CD4-positive, alpha-beta T cell treated with Interleukin-15 for 4 hours (primary cell): Measurements from ENCODE around the gene PTGES2.

ENCODE experiments used
- DNase-seq: peaks from one replicate; pipeline ENCODE4 v3.0.0-alpha.2; 2020; ENCODE audit warnings: low spot score

Gene PTGES2

GRCh38 chr9:128153060-128153946 is 25.8 kb upstream of the PTGES2 start:
- DNase-seq: no peak

GRCh38 chr9:128152133-128153059 is 24.9 kb upstream of the PTGES2 start:
- no peak for DNase-seq

GRCh38 chr9:128151309-128152132 is 24.0 kb upstream of the PTGES2 start:
- DNase-seq: no peak

GRCh38 chr9:128150594-128151308 is 23.2 kb upstream of the PTGES2 start:
- no peak for DNase-seq

- DNase-seq: no peak
Measured at GRCh38 chr9:128149951-128150593, 22.5 kb upstream of the PTGES2 start.

- no peak for DNase-seq
Measured at GRCh38 chr9:128149001-128149701, 21.6 kb upstream of the PTGES2 start, which contains the start of gene LCN2. Gene LCN2, plus strand, starts transcription at chr9:128149453. Its CDS starts 73 bp downstream, at chr9:128149526.

GRCh38 chr9:128148509-128149000 is 21.0 kb upstream of the PTGES2 start:
- DNase-seq: no peak

GRCh38 chr9:128146591-128147120 is 19.1 kb upstream of the PTGES2 start:
- no peak for DNase-seq

GRCh38 chr9:128145951-128146351 is 18.4 kb upstream of the PTGES2 start:
- no peak for DNase-seq

- DNase-seq: no peak
Measured at GRCh38 chr9:128145536-128145935, 18.0 kb upstream of the PTGES2 start.

GRCh38 chr9:128144239-128145181 is 17.0 kb upstream of the PTGES2 start:
- no peak for DNase-seq

GRCh38 chr9:128143525-128144238 is 16.2 kb upstream of the PTGES2 start:
- DNase-seq: no peak

GRCh38 chr9:128142596-128142995 is 15.1 kb upstream of the PTGES2 start:
- DNase-seq: no peak

- no peak for DNase-seq
Measured at GRCh38 chr9:128142061-128142460, 14.5 kb upstream of the PTGES2 start.

GRCh38 chr9:128141604-128142003 is 14.1 kb upstream of the PTGES2 start:
- DNase-seq: no peak

- no peak for DNase-seq
Measured at GRCh38 chr9:128139621-128140020, 12.1 kb upstream of the PTGES2 start.

GRCh38 chr9:128138001-128138400 is 10.5 kb upstream of the PTGES2 start:
- no peak for DNase-seq
